CD4-positive, alpha-beta T cell treated with Interferon alpha-2 for 1 hour (primary cell): Measurements from ENCODE around the gene INPP5A.
"Not testable (repeated sequence)": the region's sequence is repeated elsewhere in the genome, so short reads cannot be mapped to it uniquely, and the experiment has no call there.

ENCODE experiments used
- DNase-seq, 2 donors: peaks; one replicate each; pipeline ENCODE4 v3.0.0-alpha.2; 2020 to 2022

INPP5A gene

GRCh38 chr10:132550366-132551092 is 12.9 kb downstream of the INPP5A start:
- no peak for DNase-seq

- DNase-seq: peak; percentile 36 to 39
Measured at GRCh38 chr10:132551093-132551807, 13.7 kb downstream of the INPP5A start.

GRCh38 chr10:132551808-132552130 is 14.2 kb downstream of the INPP5A start:
- no peak for DNase-seq

GRCh38 chr10:132552635-132553034 is 15.0 kb downstream of the INPP5A start:
- not testable (repeated sequence) for DNase-seq

GRCh38 chr10:132553568-132553967 is 16.0 kb downstream of the INPP5A start:
- not testable (repeated sequence) for DNase-seq

- DNase-seq: no peak
Measured at GRCh38 chr10:132554053-132554990, 16.7 kb downstream of the INPP5A start.

- peak; percentile 47 to 75 for DNase-seq
Measured at GRCh38 chr10:132554991-132555647, 17.5 kb downstream of the INPP5A start.

GRCh38 chr10:132555648-132556575 is 18.3 kb downstream of the INPP5A start:
- peak in 1 of 2 donors; percentile 57 for DNase-seq

- DNase-seq: no peak
Measured at GRCh38 chr10:132556994-132557441, 19.4 kb downstream of the INPP5A start.

- no peak for DNase-seq
Measured at GRCh38 chr10:132557696-132558515, 20.3 kb downstream of the INPP5A start.

GRCh38 chr10:132558516-132559413 is 21.2 kb downstream of the INPP5A start:
- DNase-seq: no peak

GRCh38 chr10:132559538-132559937 is 22.0 kb downstream of the INPP5A start:
- no peak for DNase-seq

GRCh38 chr10:132560241-132560731 is 22.7 kb downstream of the INPP5A start:
- no peak for DNase-seq

- DNase-seq: no peak
Measured at GRCh38 chr10:132562177-132562915, 24.8 kb downstream of the INPP5A start.

GRCh38 chr10:132562916-132563456 is 25.4 kb downstream of the INPP5A start:
- DNase-seq: no peak

- DNase-seq: no peak
Measured at GRCh38 chr10:132563485-132564248, 26.1 kb downstream of the INPP5A start.

- no peak for DNase-seq
Measured at GRCh38 chr10:132564249-132564605, 26.6 kb downstream of the INPP5A start.

GRCh38 chr10:132564690-132565089 is 27.1 kb downstream of the INPP5A start:
- no peak for DNase-seq
